Activated T-cell treated with anti-CD3 and anti-CD28 coated beads, Interleukin-2, amount 50 U/mL, for 24 hours (primary cell): ENCODE results near the gene NPTXR.

Source experiments
- DNase-seq: peaks from one replicate; pipeline ENCODE4 v3.0.0-alpha.2; 2020
- H3K27ac Mint-ChIP-seq: 2 replicates; pipeline ENCODE4 v1.8.0; 2020; ENCODE audit warnings: mild to moderate bottlenecking, mixed read lengths
- H3K27me3 Mint-ChIP-seq: 2 replicates; pipeline ENCODE4 v1.8.0; 2020; ENCODE audit warnings: mixed read lengths
- H3K36me3 Mint-ChIP-seq: 2 replicates; pipeline ENCODE4 v1.8.0; 2020; ENCODE audit warnings: low read depth, mixed read lengths
- H3K4me1 Mint-ChIP-seq: 2 replicates; pipeline ENCODE4 v1.8.0; 2020; ENCODE audit warnings: low read depth, mixed read lengths
- H3K4me3 Mint-ChIP-seq: 2 replicates; pipeline ENCODE4 v1.8.0; 2020; ENCODE audit warnings: mild to moderate bottlenecking, moderate library complexity, mixed read lengths
- H3K9me3 Mint-ChIP-seq: 2 replicates; pipeline ENCODE4 v1.8.0; 2020; ENCODE audit warnings: mixed read lengths

Gene NPTXR

GRCh38 chr22:38850941-38851849 is 7.4 kb upstream of the NPTXR start:
- DNase-seq = no peak
- H3K27me3 Mint-ChIP-seq = peaks cover 3% of the 10 kb centered on the region
- H3K27ac Mint-ChIP-seq = no peak overlapping the region
- no peaks in the 10 kb centered on the region for H3K4me1 Mint-ChIP-seq
- H3K9me3 Mint-ChIP-seq = no peaks in the 10 kb centered on the region
- no peak overlapping the region for H3K4me3 Mint-ChIP-seq
- no peaks in the 10 kb centered on the region for H3K36me3 Mint-ChIP-seq

GRCh38 chr22:38850399-38850798 is 6.6 kb upstream of the NPTXR start:
- H3K27ac Mint-ChIP-seq = no peak overlapping the region
- no peaks in the 10 kb centered on the region for H3K9me3 Mint-ChIP-seq
- no peak overlapping the region for H3K4me3 Mint-ChIP-seq
- no peaks in the 10 kb centered on the region for H3K4me1 Mint-ChIP-seq
- peaks cover 4% of the 10 kb centered on the region for H3K27me3 Mint-ChIP-seq
- no peak for DNase-seq
- no peaks in the 10 kb centered on the region for H3K36me3 Mint-ChIP-seq

- no peak overlapping the region for H3K27ac Mint-ChIP-seq
- H3K9me3 Mint-ChIP-seq = no peaks in the 10 kb centered on the region
- H3K36me3 Mint-ChIP-seq = no peaks in the 10 kb centered on the region
- no peak overlapping the region for H3K4me3 Mint-ChIP-seq
- no peak for DNase-seq
- no peaks in the 10 kb centered on the region for H3K4me1 Mint-ChIP-seq
- H3K27me3 Mint-ChIP-seq = peaks cover 10% of the 10 kb centered on the region
Measured at GRCh38 chr22:38849811-38850210, 6.0 kb upstream of the NPTXR start.

- no peak overlapping the region for H3K27ac Mint-ChIP-seq
- no peak overlapping the region for H3K4me3 Mint-ChIP-seq
- DNase-seq = no peak
- H3K36me3 Mint-ChIP-seq = no peaks in the 10 kb centered on the region
- no peaks in the 10 kb centered on the region for H3K9me3 Mint-ChIP-seq
- H3K27me3 Mint-ChIP-seq = peaks cover 24% of the 10 kb centered on the region
- H3K4me1 Mint-ChIP-seq = peaks cover 19% of the 10 kb centered on the region
Measured at GRCh38 chr22:38846412-38846811, 2.6 kb upstream of the NPTXR start.

GRCh38 chr22:38845004-38845740 is 1.3 kb upstream of the NPTXR start:
- Mint-ChIP-seq H3K4me1 (peaks cover 23% of the 10 kb centered on the region), H3K27ac (no peak overlapping the region)

GRCh38 chr22:38844315-38845003 is 631 bp upstream of the NPTXR start:
- Mint-ChIP-seq H3K27ac (no peak overlapping the region), H3K27me3 (peaks cover 24% of the 10 kb centered on the region), H3K9me3 (no peaks in the 10 kb centered on the region), H3K36me3 (no peaks in the 10 kb centered on the region), H3K4me3 (peak overlapping the region; percentile 48), H3K4me1 (peaks cover 23% of the 10 kb centered on the region)
- DNase-seq = no peak

More at GRCh38 chr22:38845004-38845740, 1.3 kb upstream of the NPTXR start:
- H3K9me3 Mint-ChIP-seq = no peaks in the 10 kb centered on the region
- no peak for DNase-seq
- no peaks in the 10 kb centered on the region for H3K36me3 Mint-ChIP-seq
- peaks cover 24% of the 10 kb centered on the region for H3K27me3 Mint-ChIP-seq
- no peak overlapping the region for H3K4me3 Mint-ChIP-seq

GRCh38 chr22:38843201-38843656 is 599 bp downstream of the NPTXR start:
- H3K9me3 Mint-ChIP-seq = no peaks in the 10 kb centered on the region
- no peaks in the 10 kb centered on the region for H3K36me3 Mint-ChIP-seq
- peaks cover 23% of the 10 kb centered on the region for H3K4me1 Mint-ChIP-seq
- no peak overlapping the region for H3K27ac Mint-ChIP-seq
- no peak overlapping the region for H3K4me3 Mint-ChIP-seq
- H3K27me3 Mint-ChIP-seq = peaks cover 24% of the 10 kb centered on the region
- DNase-seq = peak; percentile 77

- peak overlapping the region; percentile 22 for H3K27ac Mint-ChIP-seq
- H3K27me3 Mint-ChIP-seq = peaks cover 24% of the 10 kb centered on the region
- H3K36me3 Mint-ChIP-seq = no peaks in the 10 kb centered on the region
Measured at GRCh38 chr22:38842512-38843200, 1.2 kb downstream of the NPTXR start.

GRCh38 chr22:38841635-38842034 is 2.2 kb downstream of the NPTXR start:
- H3K27ac Mint-ChIP-seq = no peak overlapping the region
- H3K4me3 Mint-ChIP-seq = peak overlapping the region; percentile 76
- no peaks in the 10 kb centered on the region for H3K36me3 Mint-ChIP-seq
- peaks cover 23% of the 10 kb centered on the region for H3K4me1 Mint-ChIP-seq
- H3K9me3 Mint-ChIP-seq = no peaks in the 10 kb centered on the region
- peaks cover 24% of the 10 kb centered on the region for H3K27me3 Mint-ChIP-seq
- DNase-seq = no peak

More at GRCh38 chr22:38842512-38843200, 1.2 kb downstream of the NPTXR start:
- Mint-ChIP-seq H3K4me3 (peak overlapping the region; percentile 76), H3K4me1 (peaks cover 23% of the 10 kb centered on the region), H3K9me3 (no peaks in the 10 kb centered on the region)
- DNase-seq = no peak

GRCh38 chr22:38841211-38841610 is 2.6 kb downstream of the NPTXR start:
- H3K27ac Mint-ChIP-seq = no peak overlapping the region
- no peaks in the 10 kb centered on the region for H3K36me3 Mint-ChIP-seq
- no peak overlapping the region for H3K4me3 Mint-ChIP-seq
- no peaks in the 10 kb centered on the region for H3K9me3 Mint-ChIP-seq
- H3K27me3 Mint-ChIP-seq = peaks cover 24% of the 10 kb centered on the region
- peaks cover 23% of the 10 kb centered on the region for H3K4me1 Mint-ChIP-seq
- no peak for DNase-seq

GRCh38 chr22:38840129-38840528 is 3.7 kb downstream of the NPTXR start:
- Mint-ChIP-seq H3K4me1 (peaks cover 23% of the 10 kb centered on the region), H3K4me3 (no peak overlapping the region), H3K27ac (no peak overlapping the region), H3K27me3 (peaks cover 20% of the 10 kb centered on the region), H3K36me3 (no peaks in the 10 kb centered on the region), H3K9me3 (no peaks in the 10 kb centered on the region)
- DNase-seq = no peak

- H3K27ac Mint-ChIP-seq = no peak overlapping the region
- peaks cover 22% of the 10 kb centered on the region for H3K4me1 Mint-ChIP-seq
- H3K4me3 Mint-ChIP-seq = no peak overlapping the region
Measured at GRCh38 chr22:38839686-38840085, 4.1 kb downstream of the NPTXR start.

GRCh38 chr22:38837414-38837928 is 6.4 kb downstream of the NPTXR start:
- Mint-ChIP-seq H3K4me3 (no peak overlapping the region), H3K27ac (no peak overlapping the region), H3K36me3 (no peaks in the 10 kb centered on the region), H3K9me3 (no peaks in the 10 kb centered on the region), H3K4me1 (peaks cover 13% of the 10 kb centered on the region), H3K27me3 (peaks cover 7% of the 10 kb centered on the region)
- DNase-seq = no peak

More at GRCh38 chr22:38839686-38840085, 4.1 kb downstream of the NPTXR start:
- peaks cover 16% of the 10 kb centered on the region for H3K27me3 Mint-ChIP-seq
- no peaks in the 10 kb centered on the region for H3K9me3 Mint-ChIP-seq
- DNase-seq = no peak
- no peaks in the 10 kb centered on the region for H3K36me3 Mint-ChIP-seq

- Mint-ChIP-seq H3K36me3 (no peaks in the 10 kb centered on the region), H3K4me1 (peaks cover 4% of the 10 kb centered on the region), H3K4me3 (no peak overlapping the region), H3K9me3 (no peaks in the 10 kb centered on the region), H3K27ac (no peak overlapping the region), H3K27me3 (no peaks in the 10 kb centered on the region)
- no peak for DNase-seq
Measured at GRCh38 chr22:38835888-38836301, 7.9 kb downstream of the NPTXR start.
